HL-60 (cell line): ENCODE measurements around the gene SMTNL2.
"Not testable (repeated sequence)": the region's sequence is repeated elsewhere in the genome, so short reads cannot be mapped to it uniquely, and the experiment has no call there.

Experiments
- DNase-seq, 2 experiments: peaks; one replicate each; pipeline ENCODE4 v3.0.0-alpha.2; 2010 to 2020; ENCODE audit warnings: low read depth in 1 of 2, low spot score in 1 of 2
- H3K27ac ChIP-seq: fragments of 250-450 bp; sonication (Bioruptor Pico); replicated peaks from 2 replicates; pipeline ENCODE4 v1.5.1; 2020; ENCODE audit warnings: mild to moderate bottlenecking, moderate library complexity
- H3K27me3 ChIP-seq: fragments of 250-450 bp; sonication (Bioruptor Pico); 2 replicates; pipeline ENCODE4 v1.5.1; 2021; ENCODE audit warnings: mild to moderate bottlenecking, moderate library complexity; ENCODE audit not compliant: insufficient read depth, poor library complexity, severe bottlenecking
- H3K4me3 ChIP-seq: replicated peaks from 2 replicates; pipeline ENCODE4 v1.5.1; 2011; ENCODE audit warnings: mild to moderate bottlenecking, control low read depth, low read length; ENCODE audit not compliant: insufficient read depth
- CTCF ChIP-seq: IDR thresholded peaks from one replicate; pipeline ENCODE4 v1.5.1; 2011; ENCODE audit warnings: low read length, control low read depth, inconsistent platforms; ENCODE audit not compliant: insufficient read depth
- GABPA ChIP-seq: IDR thresholded peaks from 2 replicates; pipeline ENCODE4 v1.6.1; 2012; ENCODE audit warnings: low read depth
- POLR2AphosphoS5 ChIP-seq: IDR thresholded peaks from 2 replicates; pipeline ENCODE4 v1.6.1; 2012; ENCODE audit warnings: low read depth
- REST ChIP-seq: IDR thresholded peaks from 2 replicates; pipeline ENCODE4 v1.6.1; 2012; ENCODE audit warnings: low read depth; ENCODE audit not compliant: insufficient replicate concordance
- SPI1 ChIP-seq: IDR thresholded peaks from 2 replicates; pipeline ENCODE4 v1.6.1; 2012; ENCODE audit warnings: low read depth, mild to moderate bottlenecking, borderline replicate concordance

The SMTNL2 gene

GRCh38 chr17:4576161-4576558 lies 8.2 kb upstream of the SMTNL2 start:
- Histone ChIP-seq H3K27ac (no peak overlapping the region), H3K4me3 (no peak overlapping the region), H3K27me3 (no peaks in the 10 kb centered on the region)
- DNase-seq = no peak
- TF ChIP-seq CTCF (no peak), REST (no peak), GABPA (no peak), POLR2AphosphoS5 (no peak), SPI1 (no peak)

- no peak overlapping the region for H3K4me3 ChIP-seq
- no peak overlapping the region for H3K27ac ChIP-seq
- no peaks in the 10 kb centered on the region for H3K27me3 ChIP-seq
- DNase-seq = no peak
- no peak for TF ChIP-seq CTCF
- TF ChIP-seq SPI1 = no peak
- TF ChIP-seq GABPA = no peak
- TF ChIP-seq REST = no peak
- TF ChIP-seq POLR2AphosphoS5 = no peak
Measured at GRCh38 chr17:4576729-4577322, 7.5 kb upstream of the SMTNL2 start.

GRCh38 chr17:4577386-4577993 lies 6.8 kb upstream of the SMTNL2 start:
- no peaks in the 10 kb centered on the region for H3K27me3 ChIP-seq
- TF ChIP-seq REST (no peak), CTCF (no peak), GABPA (no peak), POLR2AphosphoS5 (no peak), SPI1 (no peak)
- H3K4me3 ChIP-seq = no peak overlapping the region
- DNase-seq = no peak
- H3K27ac ChIP-seq = no peak overlapping the region

- not testable (repeated sequence) for H3K4me3 ChIP-seq, H3K27me3 ChIP-seq, H3K27ac ChIP-seq, DNase-seq
Measured at GRCh38 chr17:4578349-4578748, 6.0 kb upstream of the SMTNL2 start.
